ENCODE data around the gene KCNJ2. TPM values are rescaled to one million over a fixed set of nuclear protein-coding genes. Genes with fewer than 3 reads are reported as not detected.

KCNJ2 gene
- total RNA-seq, 1 experiment from 2014 or later = 1.5 TPM

- Histone ChIP-seq H3K4me3 (ENCODE audit: low read depth in 2 of 2, low read length in 2 of 2) (no peak overlapping the region), H3K36me3 (ENCODE audit: control insufficient read depth, insufficient read depth, low read length) (no peaks in the 10 kb centered on the region), H3K4me1 (ENCODE audit: control insufficient read depth, insufficient read depth, low read length) (no peaks in the 10 kb centered on the region), H3K27ac (ENCODE audit: low read length) (no peak overlapping the region), H3K27me3 (ENCODE audit: control insufficient read depth, insufficient read depth, low read length) (no peaks in the 10 kb centered on the region), H3K9me3 (ENCODE audit: control insufficient read depth, insufficient read depth, low read depth, low read length) (no peaks in the 10 kb centered on the region)
- ATAC-seq (no peak), DNase-seq (ENCODE audit: low read depth, low spot score) (no peak)
- intact Hi-C loops (cut with micrococcal nuclease; ENCODE audit: unreplicated experiment) = no loop called here
- TF ChIP-seq TCF7L2 (IDR thresholded peaks at IDR 0.05; ENCODE audit: low read depth, low read length) (no peak), POLR2AphosphoS5 (IDR thresholded peaks at IDR 0.05; ENCODE audit: low read depth, low read length) (no peak), SIN3A (IDR thresholded peaks at IDR 0.05; ENCODE audit: borderline replicate concordance, insufficient read depth, low read depth, low read length) (no peak), REST (IDR thresholded peaks at IDR 0.05; ENCODE audit: insufficient read depth in 1 of 2, low read depth in 2 of 2, low read length in 1 of 2) (no peak)
- TF ChIP-seq, protein P1, sequence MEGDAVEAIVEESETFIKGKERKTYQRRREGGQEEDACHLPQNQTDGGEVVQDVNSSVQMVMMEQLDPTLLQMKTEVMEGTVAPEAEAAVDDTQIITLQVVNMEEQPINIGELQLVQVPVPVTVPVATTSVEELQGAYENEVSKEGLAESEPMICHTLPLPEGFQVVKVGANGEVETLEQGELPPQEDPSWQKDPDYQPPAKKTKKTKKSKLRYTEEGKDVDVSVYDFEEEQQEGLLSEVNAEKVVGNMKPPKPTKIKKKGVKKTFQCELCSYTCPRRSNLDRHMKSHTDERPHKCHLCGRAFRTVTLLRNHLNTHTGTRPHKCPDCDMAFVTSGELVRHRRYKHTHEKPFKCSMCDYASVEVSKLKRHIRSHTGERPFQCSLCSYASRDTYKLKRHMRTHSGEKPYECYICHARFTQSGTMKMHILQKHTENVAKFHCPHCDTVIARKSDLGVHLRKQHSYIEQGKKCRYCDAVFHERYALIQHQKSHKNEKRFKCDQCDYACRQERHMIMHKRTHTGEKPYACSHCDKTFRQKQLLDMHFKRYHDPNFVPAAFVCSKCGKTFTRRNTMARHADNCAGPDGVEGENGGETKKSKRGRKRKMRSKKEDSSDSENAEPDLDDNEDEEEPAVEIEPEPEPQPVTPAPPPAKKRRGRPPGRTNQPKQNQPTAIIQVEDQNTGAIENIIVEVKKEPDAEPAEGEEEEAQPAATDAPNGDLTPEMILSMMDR (IDR thresholded peaks at IDR 0.05) = no peak
- no TSS peak for BruUV-seq (replicated peaks)
- ChIA-PET CTCF (no interaction called here), POLR2A (no interaction called here)
- in situ Hi-C loops (cut with HindIII; ENCODE audit: low pct_unique_long_range_greater_than_20kb, low sequenced_read_pairs) = no loop called here
Measured at GRCh38 chr17:70158180-70158579, 11.2 kb upstream of the KCNJ2 start.

GRCh38 chr17:70158591-70158990 is 10.7 kb upstream of the KCNJ2 start:
- TF ChIP-seq, protein P1 (IDR thresholded peaks at IDR 0.05) = no peak
- TF ChIP-seq SIN3A (IDR thresholded peaks at IDR 0.05; ENCODE audit: borderline replicate concordance, insufficient read depth, low read depth, low read length) = no peak
- no TSS peak for BruUV-seq (replicated peaks)
- CTCF ChIA-PET = no interaction called here

More at GRCh38 chr17:70158591-70158990, 10.7 kb upstream of the KCNJ2 start:
- no peak for DNase-seq (ENCODE audit: low read depth, low spot score)
- in situ Hi-C loops (cut with HindIII; ENCODE audit: low pct_unique_long_range_greater_than_20kb, low sequenced_read_pairs) (no loop called here), intact Hi-C loops (cut with micrococcal nuclease; ENCODE audit: unreplicated experiment) (no loop called here)
- no peaks in the 10 kb centered on the region for H3K27me3 ChIP-seq (ENCODE audit: control insufficient read depth, insufficient read depth, low read length)
- no peaks in the 10 kb centered on the region for H3K36me3 ChIP-seq (ENCODE audit: control insufficient read depth, insufficient read depth, low read length)
- ATAC-seq = no peak
- no peak overlapping the region for H3K27ac ChIP-seq (ENCODE audit: low read length)
- H3K4me1 ChIP-seq (ENCODE audit: control insufficient read depth, insufficient read depth, low read length) = no peaks in the 10 kb centered on the region
- H3K4me3 ChIP-seq (ENCODE audit: low read depth in 2 of 2, low read length in 2 of 2) = no peak overlapping the region
- POLR2A ChIA-PET = no interaction called here
- H3K9me3 ChIP-seq (ENCODE audit: control insufficient read depth, insufficient read depth, low read depth, low read length) = no peaks in the 10 kb centered on the region
